Naive thymus-derived CD4-positive, alpha-beta T cell (primary cell): Measurements from ENCODE around the gene PAK4. TPM values are rescaled to one million over a fixed set of nuclear protein-coding genes. Genes with fewer than 3 reads are reported as not detected.

Source experiments
- ATAC-seq: fragments of 150-1000 bp; cut with Tn5 transposase; 2 replicates; pipeline ENCODE4 v1.10.0; 2021; ENCODE audit warnings: mild to moderate bottlenecking, moderate library complexity
- CTCF ChIA-PET: fragments of 350-600 bp; sonication (Branson Sonifier 250); formaldehyde crosslinking; loops from one replicate; lab custom pipeline; 2021; ENCODE audit warnings: antibody characterized with exemption; lab: Charles Lee
- POLR2A ChIA-PET: fragments of 350-600 bp; sonication (Branson Sonifier 250); formaldehyde crosslinking; loops from one replicate; lab custom pipeline; 2021; ENCODE audit warnings: antibody characterized with exemption, inconsistent platforms; lab: Charles Lee
- DNase-seq, 9 donors: peaks; one replicate each; pipeline versions ENCODE4 v3.0.0 to v3.0.0-alpha.2; 2020 to 2022; ENCODE audit warnings: mixed read lengths in 1 of 9
- H3K27ac ChIP-seq: one replicate; pipeline ENCODE4 v1.7.0; 2013; ENCODE audit warnings: mild to moderate bottlenecking, low read depth, low read length, moderate library complexity
- H3K27me3 ChIP-seq, 2 donors: one replicate each; pipeline ENCODE4 v1.7.0; 2013; ENCODE audit warnings: low read length in 2 of 2, mild to moderate bottlenecking in 2 of 2, moderate library complexity in 2 of 2; ENCODE audit not compliant: control insufficient read depth in 2 of 2, insufficient read depth in 2 of 2
- H3K36me3 ChIP-seq, 3 experiments: 1 replicate in 2 of 3; 2 replicates in 1 of 3; pipeline ENCODE4 v1.7.0; 2013; ENCODE audit warnings: low read length in 3 of 3, mild to moderate bottlenecking in 3 of 3, moderate library complexity in 1 of 3; ENCODE audit not compliant: insufficient read depth in 3 of 3, control insufficient read depth in 2 of 3
- H3K4me1 ChIP-seq, 2 donors: one replicate each; pipeline ENCODE4 v1.7.0; 2013; ENCODE audit warnings: low read length in 2 of 2, mild to moderate bottlenecking in 2 of 2, moderate library complexity in 1 of 2; ENCODE audit not compliant: control insufficient read depth in 2 of 2, insufficient read depth in 2 of 2
- H3K4me3 ChIP-seq: 2 replicates; pipeline ENCODE4 v1.7.0; 2013; ENCODE audit warnings: mild to moderate bottlenecking, low read length
- H3K9me3 ChIP-seq, 3 experiments: 1 replicate in 2 of 3; 2 replicates in 1 of 3; pipeline ENCODE4 v1.7.0; 2013; ENCODE audit warnings: low read length in 3 of 3; ENCODE audit not compliant: control insufficient read depth in 2 of 3
- H3K27ac Mint-ChIP-seq, 9 donors: one replicate each; pipeline ENCODE4 v1.8.0; 2020 to 2022; ENCODE audit warnings: mixed read lengths in 9 of 9, mild to moderate bottlenecking in 8 of 9, moderate library complexity in 5 of 9, inconsistent platforms in 2 of 9
- H3K27me3 Mint-ChIP-seq, 5 donors: one replicate each; pipeline ENCODE4 v1.8.0; 2021 to 2022; ENCODE audit warnings: mixed read lengths in 5 of 5, mild to moderate bottlenecking in 1 of 5
- H3K36me3 Mint-ChIP-seq, 5 donors: one replicate each; pipeline ENCODE4 v1.8.0; 2020 to 2022; ENCODE audit warnings: mixed read lengths in 5 of 5, mild to moderate bottlenecking in 3 of 5, inconsistent platforms in 1 of 5
- H3K4me1 Mint-ChIP-seq, 7 donors: one replicate each; pipeline ENCODE4 v1.8.0; 2020 to 2022; ENCODE audit warnings: mixed read lengths in 7 of 7, mild to moderate bottlenecking in 3 of 7, inconsistent platforms in 1 of 7
- H3K4me3 Mint-ChIP-seq, 10 donors: one replicate each; pipeline ENCODE4 v1.8.0; 2020 to 2022; ENCODE audit warnings: mild to moderate bottlenecking in 10 of 10, mixed read lengths in 10 of 10, moderate library complexity in 6 of 10, inconsistent platforms in 2 of 10
- H3K9me3 Mint-ChIP-seq, 11 donors: one replicate each; pipeline ENCODE4 v1.8.0; 2020 to 2022; ENCODE audit warnings: mixed read lengths in 11 of 11, mild to moderate bottlenecking in 4 of 11, inconsistent platforms in 1 of 11, moderate library complexity in 1 of 11
- intact Hi-C, 2 donors: fragments of 100-400 bp; cut with micrococcal nuclease; formaldehyde crosslinking; loops; one replicate each; pipeline ENCODE4 v1.15.1; 2023
- polyA plus RNA-seq, 2 donors: library from polyadenylated mRNA; unstranded; fragments of 300-500 nt; fragmentation: Illumina TruSeq; gene quantifications; one replicate each; pipeline ENCODE4 v1.2.3, GENCODE V29; 2021
- total RNA-seq, 6 experiments: library from RNA in 5 of 6; stranded (reverse) in 5 of 6; gene quantifications; 1 replicate in 5 of 6; 2 replicates in 1 of 6; pipeline ENCODE4 v1.2.3 and lab custom pipeline; 2021 to 2026

Gene PAK4
- total RNA-seq (10 to 100 TPM in 4 of 5 experiments, 1 to 10 TPM in 1; 9.3 to 17.5 (median 12.7) TPM), polyA plus RNA-seq (1 to 10 TPM; 1.0 to 1.9 TPM), total RNA-seq (lab: John Stamatoyannopoulos, UW) (10.9 reads per million, percentile 37 among the genes with 10 or more reads in this experiment)

DNA sequence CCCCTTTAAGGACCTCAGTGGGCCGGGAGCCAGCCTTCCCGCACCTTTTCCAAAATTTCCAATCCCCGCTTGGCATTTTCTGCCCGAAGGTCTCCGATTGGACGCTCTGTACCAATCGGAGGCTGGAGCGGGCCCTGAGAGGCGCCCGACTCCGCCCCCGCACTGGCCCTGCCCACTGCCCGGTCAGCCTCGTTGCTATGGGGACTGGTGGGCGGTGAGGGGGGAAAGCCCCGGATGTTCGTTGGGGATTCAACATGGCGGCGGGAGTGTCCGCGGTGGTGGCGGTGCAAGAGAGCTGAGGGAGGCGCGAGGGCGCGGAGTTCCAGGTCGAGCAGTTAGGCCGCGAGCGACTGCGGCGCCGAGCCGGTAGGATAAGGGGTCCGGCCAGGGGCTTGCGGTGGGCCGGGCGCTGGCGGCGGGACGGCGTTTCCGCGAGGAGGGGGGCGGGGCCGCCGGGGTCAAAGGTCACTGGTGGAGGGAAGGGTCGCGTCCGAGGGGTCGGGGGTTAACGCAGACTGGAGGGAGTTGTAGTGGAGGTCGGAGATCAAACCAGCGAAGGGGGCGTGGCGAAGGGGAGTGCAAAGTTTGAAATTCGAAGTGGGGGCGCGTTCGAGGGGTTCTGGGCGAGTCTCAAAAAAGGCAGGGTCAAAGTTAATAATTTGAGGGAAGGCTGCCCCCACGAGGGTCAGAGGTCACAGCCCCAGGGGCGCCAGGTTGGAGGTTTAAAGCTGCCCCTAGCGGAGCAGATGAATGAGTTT lies at the start of gene PAK4:
Gene PAK4 (plus strand): TSS at position 233 of the 758 bp plus-strand sequence. CDS start 43,768 bp downstream, outside the sequence.
- peaks cover 26 to 50% (median 37%) of the 10 kb centered on the region in 7 donors for H3K4me1 Mint-ChIP-seq
- H3K4me3 Mint-ChIP-seq = peak within 1 kb of the TSS; percentile 90 to 98 (median 94)
- H3K9me3 ChIP-seq = no peaks in the 10 kb centered on the region
- peak within 1 kb of the TSS; percentile 90 for H3K27ac ChIP-seq
- H3K9me3 Mint-ChIP-seq = peaks cover 0 to 3% (median 0%) of the 10 kb centered on the region in 11 donors
- H3K4me1 ChIP-seq = peaks cover 0 to 10% of the 10 kb centered on the region in 2 donors
- H3K27ac Mint-ChIP-seq = peak within 1 kb of the TSS; percentile 92 to 99 (median 97)
- H3K4me3 ChIP-seq = peak within 1 kb of the TSS; percentile 61
- peaks cover 0 to 7% (median 0%) of the 10 kb centered on the region in 5 donors for H3K27me3 Mint-ChIP-seq
- intact Hi-C loops = loop anchor here (1.0 to 10.0 kb wide), 7 partner anchors 52 to 1159 kb away; partner anchors contain the start of genes AKT2 (in 1 of the 2), MED29 (in 1 of the 2), PAF1 (in 1 of the 2) and SAMD4B (in 1 of the 2)
- H3K36me3 Mint-ChIP-seq = peaks cover 0 to 2% (median 0%) of the 10 kb centered on the region in 5 donors
- H3K27me3 ChIP-seq = no peaks in the 10 kb centered on the region
- CTCF ChIA-PET = interaction anchor here (0.6 kb wide), 1 partner anchor 425 kb away, joined by 4 read pairs; no protein-coding TSS in a partner anchor
- ATAC-seq = peak; percentile 99
- POLR2A ChIA-PET = interaction anchor here (0.6 to 1.1 kb wide), 2 partner anchors 210 to 1469 kb away, joined by 3 to 4 read pairs; partner anchors contain the start of gene GMFG
- peak; percentile 89 to 99 (median 92) for DNase-seq
- peaks cover 0 to 4% (median 0%) of the 10 kb centered on the region in 3 experiments for H3K36me3 ChIP-seq

DNA sequence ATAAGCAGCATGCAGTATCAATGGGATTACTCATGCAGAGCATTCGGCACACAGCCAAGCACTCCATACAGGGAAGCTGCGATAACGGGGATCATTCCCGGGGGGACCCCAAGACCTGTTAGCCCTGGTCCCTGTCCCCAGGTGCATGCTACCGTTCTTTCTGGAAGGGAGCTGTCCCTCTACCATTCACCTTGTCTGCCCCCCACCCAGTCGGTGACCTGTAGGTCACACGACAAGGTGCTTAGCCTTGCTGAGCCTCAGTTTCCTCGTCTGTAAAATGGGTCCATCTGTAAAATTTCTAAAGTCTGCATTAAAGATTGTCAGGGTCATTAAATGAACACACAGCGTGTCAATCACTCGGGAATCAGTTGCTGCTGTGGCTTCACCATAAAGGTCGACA lies 48.3 kb upstream of the PAK4 start:
- Histone ChIP-seq H3K4me1 (peaks cover 19 to 21% of the 10 kb centered on the region in 2 donors), H3K9me3 (no peaks in the 10 kb centered on the region), H3K36me3 (no peaks in the 10 kb centered on the region), H3K27ac (no peak overlapping the region), H3K27me3 (peaks cover 1 to 2% of the 10 kb centered on the region in 2 donors), H3K4me3 (no peak overlapping the region)
- ChIA-PET POLR2A (interaction anchor here (0.7 kb wide), 1 partner anchor 283 kb away, joined by 3 read pairs; no protein-coding TSS in a partner anchor), CTCF (no interaction called here)
- Mint-ChIP-seq H3K4me3 (no peak overlapping the region), H3K36me3 (no peaks in the 10 kb centered on the region), H3K27me3 (peaks cover 6 to 21% (median 12%) of the 10 kb centered on the region in 5 donors), H3K9me3 (peaks cover 0 to 1% (median 0%) of the 10 kb centered on the region in 11 donors), H3K4me1 (peaks cover 14 to 31% (median 18%) of the 10 kb centered on the region in 7 donors), H3K27ac (peak overlapping the region in 1 of 9 donors; percentile 28)
- intact Hi-C loops = no loop called here
- ATAC-seq = no peak
- DNase-seq = no peak

DNA sequence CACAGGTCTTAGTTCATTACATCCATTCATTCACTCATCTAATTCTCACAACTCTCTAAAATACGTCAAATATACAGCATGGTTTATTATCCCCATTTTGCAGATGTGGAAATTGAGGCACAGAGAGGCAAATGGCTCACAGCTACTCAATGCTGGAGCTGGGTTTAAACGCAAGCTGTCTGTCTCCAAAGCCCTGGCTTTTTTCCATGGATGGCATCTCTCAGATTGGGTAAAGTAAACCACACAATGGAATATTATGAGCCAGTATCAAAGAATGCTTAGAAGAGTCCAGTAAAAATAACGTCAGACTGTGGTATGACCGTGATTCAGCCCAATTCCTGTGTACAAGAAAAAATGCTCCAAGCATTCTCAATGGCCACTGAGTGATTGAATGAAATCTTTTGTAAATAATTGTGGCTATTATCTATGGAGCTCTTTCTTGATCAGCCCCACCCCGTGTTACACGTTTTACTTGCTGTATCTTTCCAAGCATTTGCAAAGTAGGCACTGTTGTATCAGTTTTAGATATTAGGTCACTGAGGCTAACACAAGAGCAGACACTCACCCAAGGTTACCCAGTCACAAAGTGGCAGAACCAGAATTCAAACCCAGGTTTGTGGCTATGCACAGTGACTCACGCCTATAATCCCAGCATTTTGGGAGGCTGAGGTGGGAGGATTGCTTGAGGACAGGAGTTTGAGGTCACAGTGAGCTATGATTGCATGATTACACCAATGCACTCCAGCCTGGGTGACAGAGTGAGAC lies 47.0 kb upstream of the PAK4 start:
- Mint-ChIP-seq H3K27me3 (peaks cover 17 to 33% (median 25%) of the 10 kb centered on the region in 5 donors), H3K4me3 (no peak overlapping the region), H3K27ac (no peak overlapping the region), H3K36me3 (no peaks in the 10 kb centered on the region), H3K9me3 (peaks cover 0 to 1% (median 0%) of the 10 kb centered on the region in 11 donors), H3K4me1 (peaks cover 12 to 30% (median 20%) of the 10 kb centered on the region in 7 donors)
- Histone ChIP-seq H3K4me3 (no peak overlapping the region), H3K9me3 (no peaks in the 10 kb centered on the region), H3K36me3 (no peaks in the 10 kb centered on the region), H3K27me3 (peaks cover 12 to 13% of the 10 kb centered on the region in 2 donors), H3K27ac (no peak overlapping the region), H3K4me1 (peaks cover 15 to 17% of the 10 kb centered on the region in 2 donors)
- DNase-seq = no peak
- ChIA-PET CTCF (interaction anchor here (0.7 kb wide), 1 partner anchor 27 kb away, joined by 4 read pairs; no protein-coding TSS in a partner anchor), POLR2A (no interaction called here)
- intact Hi-C loops = no loop called here
- no peak for ATAC-seq

DNA sequence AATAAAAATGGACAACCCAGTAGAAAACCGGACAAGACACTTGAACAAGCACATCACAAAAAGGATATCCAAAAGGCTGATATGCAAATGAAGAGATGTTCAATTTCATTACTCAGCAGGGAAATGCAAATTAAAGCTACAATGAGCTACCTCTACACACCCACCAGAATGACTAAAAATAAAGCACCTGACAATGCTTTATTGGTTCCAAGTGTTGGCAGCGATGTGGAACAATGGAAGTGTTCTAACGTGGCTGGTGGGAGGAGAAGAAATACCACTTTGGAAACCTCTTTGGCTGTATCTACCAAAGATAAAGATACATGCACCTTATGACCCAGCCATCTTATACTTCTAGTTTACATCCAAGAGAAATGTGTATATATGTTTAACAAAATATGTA lies 45.2 kb upstream of the PAK4 start:
- Mint-ChIP-seq H3K4me1 (peaks cover 9 to 24% (median 18%) of the 10 kb centered on the region in 7 donors), H3K9me3 (peaks cover 0 to 2% (median 0%) of the 10 kb centered on the region in 11 donors), H3K27me3 (peaks cover 24 to 49% (median 37%) of the 10 kb centered on the region in 5 donors), H3K4me3 (no peak overlapping the region), H3K27ac (no peak overlapping the region), H3K36me3 (no peaks in the 10 kb centered on the region)
- POLR2A ChIA-PET = interaction anchor here (0.8 kb wide), 1 partner anchor 18 kb away, joined by 3 read pairs; no protein-coding TSS in a partner anchor
- intact Hi-C loops = no loop called here
- Histone ChIP-seq H3K27me3 (peaks cover 12 to 13% of the 10 kb centered on the region in 2 donors), H3K36me3 (no peaks in the 10 kb centered on the region), H3K4me3 (no peak overlapping the region), H3K9me3 (no peaks in the 10 kb centered on the region), H3K4me1 (peaks cover 8 to 11% of the 10 kb centered on the region in 2 donors), H3K27ac (no peak overlapping the region)
- ATAC-seq (no peak), DNase-seq (no peak)
- CTCF ChIA-PET = no interaction called here

DNA sequence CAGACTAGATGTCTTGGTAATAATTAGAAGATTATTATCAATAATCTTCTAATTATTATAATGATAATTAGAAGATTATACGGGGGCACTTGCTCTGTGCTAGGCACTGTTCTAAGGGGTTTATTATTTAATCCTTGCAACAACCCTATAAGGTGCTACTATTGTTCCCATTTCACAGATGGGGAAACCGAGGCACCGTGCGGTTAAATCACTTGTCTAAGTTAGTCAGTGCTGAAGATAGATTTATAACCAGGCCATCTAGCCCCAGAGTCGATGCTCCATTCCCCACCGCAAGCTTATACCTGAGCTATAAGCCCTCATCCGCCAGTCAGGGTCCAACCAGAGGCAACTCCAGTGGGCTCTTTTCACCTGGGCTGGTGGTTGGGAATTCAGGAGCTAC lies 43.4 kb upstream of the PAK4 start:
- DNase-seq (no peak), ATAC-seq (no peak)
- ChIA-PET CTCF (interaction anchor here (0.6 to 1.0 kb wide), 2 partner anchors 28 to 1223 kb away, joined by 3 to 5 read pairs; no protein-coding TSS in a partner anchor), POLR2A (interaction anchor here (1.1 kb wide), 1 partner anchor 9 kb away, joined by 3 read pairs; no protein-coding TSS in a partner anchor)
- Histone ChIP-seq H3K4me1 (peaks cover 8 to 11% of the 10 kb centered on the region in 2 donors), H3K27ac (no peak overlapping the region), H3K36me3 (no peaks in the 10 kb centered on the region), H3K27me3 (peaks cover 12 to 13% of the 10 kb centered on the region in 2 donors), H3K4me3 (no peak overlapping the region), H3K9me3 (no peaks in the 10 kb centered on the region)
- no peak overlapping the region for H3K27ac Mint-ChIP-seq
- H3K27me3 Mint-ChIP-seq = peaks cover 28 to 52% (median 43%) of the 10 kb centered on the region in 5 donors
- intact Hi-C loops = no loop called here
- peaks cover 0 to 2% (median 0%) of the 10 kb centered on the region in 11 donors for H3K9me3 Mint-ChIP-seq
- H3K4me3 Mint-ChIP-seq = no peak overlapping the region
- peaks cover 6 to 20% (median 16%) of the 10 kb centered on the region in 7 donors for H3K4me1 Mint-ChIP-seq
- H3K36me3 Mint-ChIP-seq = no peaks in the 10 kb centered on the region
